H1 (cell line): ENCODE data around the gene GLIPR1. TPM values are rescaled to one million over a fixed set of nuclear protein-coding genes. Genes with fewer than 3 reads are reported as not detected.

Experiments
- polyA plus RNA-seq, 7 experiments: library from polyadenylated mRNA; depleted of rRNA in 3 of 7; stranded (reverse) in 5 of 7; unstranded in 2 of 7; fragments of >200 nt in 5 of 7; fragments of 200-250 nt in 2 of 7; gene quantifications; 1 replicate in 5 of 7; 2 replicates in 1 of 7; 4 replicates in 1 of 7; pipeline versions ENCODE4 v1.2.1 to v1.2.3, GENCODE V29; 2011 to 2013; ENCODE audit warnings: missing spikeins in 2 of 7, mixed read lengths in 2 of 7
- total RNA-seq: library from RNA; stranded (reverse); fragmentation: NEBNext Ultra II Directional; extraction: Animal tissue kit (Norgen Biotek cat#: 25700); gene quantifications from 2 replicates; pipeline ENCODE4 v1.2.1, GENCODE V29; 2021

The GLIPR1 gene
- total and polyA plus RNA-seq, 2 of the 8 experiments (the other 6 are each of a cell fraction or from before 2014, with no cell fraction given), result 0.23 to 1.5 TPM

Other genes with a start within 250 kb of the GLIPR1 start
- gene CAPS2, start 150.4 kb upstream of the GLIPR1 start, total RNA-seq, result 3.8 and 5.0 TPM in 2 replicates
- 1.5 and 2.3 TPM in 2 replicates for gene CAPS2, start 150.4 kb upstream of the GLIPR1 start, polyA plus RNA-seq (2011; rRNA removed)
- gene GLIPR1L1, start 146.1 kb upstream of the GLIPR1 start, total RNA-seq, result 1.7 and 2.0 TPM in 2 replicates
- 0.60 and 1.2 TPM in 2 replicates for gene GLIPR1L1, start 146.1 kb upstream of the GLIPR1 start, polyA plus RNA-seq (2011; rRNA removed)
- gene GLIPR1L2, start 89.7 kb upstream of the GLIPR1 start, total RNA-seq, result not detected in 2 replicates
- 0.09 and 0.24 TPM in 2 replicates for gene GLIPR1L2, start 89.7 kb upstream of the GLIPR1 start, polyA plus RNA-seq (2011; rRNA removed)
- 73.8 and 80.1 TPM in 2 replicates for gene KRR1, start 30.9 kb downstream of the GLIPR1 start, total RNA-seq
- gene KRR1, start 30.9 kb downstream of the GLIPR1 start, polyA plus RNA-seq (2011; rRNA removed), result 2.4 and 6.1 TPM in 2 replicates